ENCODE results near the gene LAIR2. TPM values are rescaled to one million over a fixed set of nuclear protein-coding genes. Genes with fewer than 3 reads are reported as not detected.

LAIR2 gene
- total RNA-seq, 2 experiments from 2014 or later, result 1.2 TPM; not detected in 1

DNA sequence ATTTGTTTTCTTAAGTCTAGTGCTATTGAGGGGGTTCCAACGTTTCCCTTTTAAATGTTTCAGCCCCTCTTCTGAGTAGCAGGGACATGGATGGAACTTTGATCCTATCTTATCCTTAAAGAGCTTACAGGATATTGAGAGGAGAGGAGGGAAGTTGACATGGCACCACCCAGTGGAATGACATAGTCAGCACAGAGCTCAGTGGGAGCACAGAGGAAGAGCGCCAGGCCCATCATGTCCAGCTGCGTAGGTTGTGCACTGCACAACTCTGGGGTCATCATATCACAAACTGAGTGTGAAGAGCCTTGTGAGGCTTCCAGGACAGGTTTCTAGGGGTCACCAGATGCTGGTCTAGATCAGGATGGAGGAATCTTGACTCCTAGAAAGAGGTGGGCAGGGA, 25.0 kb upstream of the LAIR2 start:
- H3K27ac ChIP-seq (ENCODE audit: low read depth in 1 of 2, low read length in 2 of 2), result no peak overlapping the region
- no peaks in the 10 kb centered on the region for H3K9me3 ChIP-seq (ENCODE audit: control insufficient read depth in 1 of 2, insufficient read depth in 1 of 2, low read length in 2 of 2)
- peaks cover 9% of the 10 kb centered on the region for H3K4me1 Mint-ChIP-seq (ENCODE audit: low read depth)
- ATAC-seq (ENCODE audit: poor library complexity) (no peak), DNase-seq (no peak)
- no peaks in the 10 kb centered on the region for H3K36me3 Mint-ChIP-seq (ENCODE audit: low read depth)
- TF ChIP-seq, protein P1, sequence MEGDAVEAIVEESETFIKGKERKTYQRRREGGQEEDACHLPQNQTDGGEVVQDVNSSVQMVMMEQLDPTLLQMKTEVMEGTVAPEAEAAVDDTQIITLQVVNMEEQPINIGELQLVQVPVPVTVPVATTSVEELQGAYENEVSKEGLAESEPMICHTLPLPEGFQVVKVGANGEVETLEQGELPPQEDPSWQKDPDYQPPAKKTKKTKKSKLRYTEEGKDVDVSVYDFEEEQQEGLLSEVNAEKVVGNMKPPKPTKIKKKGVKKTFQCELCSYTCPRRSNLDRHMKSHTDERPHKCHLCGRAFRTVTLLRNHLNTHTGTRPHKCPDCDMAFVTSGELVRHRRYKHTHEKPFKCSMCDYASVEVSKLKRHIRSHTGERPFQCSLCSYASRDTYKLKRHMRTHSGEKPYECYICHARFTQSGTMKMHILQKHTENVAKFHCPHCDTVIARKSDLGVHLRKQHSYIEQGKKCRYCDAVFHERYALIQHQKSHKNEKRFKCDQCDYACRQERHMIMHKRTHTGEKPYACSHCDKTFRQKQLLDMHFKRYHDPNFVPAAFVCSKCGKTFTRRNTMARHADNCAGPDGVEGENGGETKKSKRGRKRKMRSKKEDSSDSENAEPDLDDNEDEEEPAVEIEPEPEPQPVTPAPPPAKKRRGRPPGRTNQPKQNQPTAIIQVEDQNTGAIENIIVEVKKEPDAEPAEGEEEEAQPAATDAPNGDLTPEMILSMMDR (IDR thresholded peaks at IDR 0.05), result no peak
- H3K4me3 ChIP-seq (ENCODE audit: low read length), result no peak overlapping the region
- peaks cover 3 to 21% of the 10 kb centered on the region in 2 experiments for H3K27me3 ChIP-seq (ENCODE audit: control insufficient read depth in 1 of 2, insufficient read depth in 2 of 2, low read length in 2 of 2)
- peaks cover 52% of the 10 kb centered on the region for H3K27me3 Mint-ChIP-seq
- ChIA-PET CTCF (no interaction called here), POLR2A (no interaction called here)
- no peak overlapping the region for H3K27ac Mint-ChIP-seq
- H3K9me3 Mint-ChIP-seq, result no peaks in the 10 kb centered on the region
- no peaks in the 10 kb centered on the region for H3K36me3 ChIP-seq (ENCODE audit: insufficient read depth, low read length)
- no peak overlapping the region for H3K4me3 Mint-ChIP-seq
- peaks cover 10% of the 10 kb centered on the region for H3K4me1 ChIP-seq (ENCODE audit: insufficient read depth, low read length)
- intact Hi-C loops (cut with DNase I, micrococcal nuclease), result loop anchor here (1.0 kb wide), 2 partner anchors 198 to 199 kb away; no protein-coding TSS in a partner anchor

DNA sequence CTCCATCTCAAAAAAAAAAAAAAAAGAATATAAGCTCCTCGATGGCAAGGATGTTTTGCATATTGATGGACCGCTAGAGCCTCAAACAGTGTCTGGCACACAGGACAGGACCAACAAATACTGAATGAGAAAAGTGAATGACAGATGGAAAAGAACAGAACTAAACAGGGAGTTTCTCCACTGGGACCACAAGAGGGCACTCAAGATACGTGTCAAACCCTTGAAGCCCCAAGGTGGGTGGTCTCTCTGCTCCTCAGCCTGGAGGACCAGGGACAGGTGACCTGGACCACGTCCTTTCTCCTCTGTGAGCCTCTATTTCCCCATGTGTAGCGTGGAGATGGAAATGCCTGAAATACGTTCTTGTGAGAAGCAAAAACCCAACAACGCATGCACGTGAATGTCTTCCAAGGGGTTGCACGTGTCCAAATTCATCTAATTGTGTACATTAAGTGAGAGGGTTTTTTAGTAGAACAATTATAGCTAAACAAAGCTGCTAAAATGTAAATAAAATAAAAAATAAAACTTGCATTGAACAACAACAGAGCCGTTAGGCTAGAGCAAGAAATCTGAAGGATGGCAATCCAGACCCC, 23.9 kb upstream of the LAIR2 start:
- H3K4me1 ChIP-seq (ENCODE audit: insufficient read depth, low read length), result peaks cover 5% of the 10 kb centered on the region
- Mint-ChIP-seq H3K4me3 (no peak overlapping the region), H3K9me3 (no peaks in the 10 kb centered on the region), H3K4me1 (ENCODE audit: low read depth) (peaks cover 5% of the 10 kb centered on the region), H3K36me3 (ENCODE audit: low read depth) (no peaks in the 10 kb centered on the region), H3K27ac (no peak overlapping the region), H3K27me3 (peaks cover 49% of the 10 kb centered on the region)
- TF ChIP-seq, protein P1 (IDR thresholded peaks at IDR 0.05), result peak; percentile 66
- no peak overlapping the region for H3K4me3 ChIP-seq (ENCODE audit: low read length)
- intact Hi-C loops (cut with DNase I, micrococcal nuclease), result loop anchor here (1.0 kb wide), 2 partner anchors 197 to 198 kb away; no protein-coding TSS in a partner anchor
- no peaks in the 10 kb centered on the region for H3K36me3 ChIP-seq (ENCODE audit: insufficient read depth, low read length)
- H3K27ac ChIP-seq (ENCODE audit: low read depth in 1 of 2, low read length in 2 of 2), result no peak overlapping the region
- ChIA-PET CTCF (no interaction called here), POLR2A (no interaction called here)
- ATAC-seq (ENCODE audit: poor library complexity) (peak; percentile 44), DNase-seq (peak in 3 of 14 experiments; percentile 33 to 67 (median 66))
- peaks cover 3 to 14% of the 10 kb centered on the region in 2 experiments for H3K27me3 ChIP-seq (ENCODE audit: control insufficient read depth in 1 of 2, insufficient read depth in 2 of 2, low read length in 2 of 2)
- no peaks in the 10 kb centered on the region for H3K9me3 ChIP-seq (ENCODE audit: control insufficient read depth in 1 of 2, insufficient read depth in 1 of 2, low read length in 2 of 2)

- Mint-ChIP-seq H3K4me3 (no peak overlapping the region), H3K27ac (no peak overlapping the region), H3K36me3 (ENCODE audit: low read depth) (no peaks in the 10 kb centered on the region), H3K27me3 (peaks cover 47% of the 10 kb centered on the region), H3K9me3 (no peaks in the 10 kb centered on the region), H3K4me1 (ENCODE audit: low read depth) (peaks cover 5% of the 10 kb centered on the region)
- DNase-seq, result peak in 1 of 14 experiments; percentile 22
- H3K36me3 ChIP-seq (ENCODE audit: insufficient read depth, low read length), result no peaks in the 10 kb centered on the region
- no peaks in the 10 kb centered on the region for H3K9me3 ChIP-seq (ENCODE audit: control insufficient read depth in 1 of 2, insufficient read depth in 1 of 2, low read length in 2 of 2)
- peaks cover 3 to 8% of the 10 kb centered on the region in 2 experiments for H3K27me3 ChIP-seq (ENCODE audit: control insufficient read depth in 1 of 2, insufficient read depth in 2 of 2, low read length in 2 of 2)
- POLR2A ChIA-PET, result no interaction called here
- no peak for ATAC-seq (ENCODE audit: poor library complexity)
- intact Hi-C loops (cut with DNase I, micrococcal nuclease), result no loop called here
- peaks cover 5% of the 10 kb centered on the region for H3K4me1 ChIP-seq (ENCODE audit: insufficient read depth, low read length)
- H3K4me3 ChIP-seq (ENCODE audit: low read length), result no peak overlapping the region
- H3K27ac ChIP-seq (ENCODE audit: low read depth in 1 of 2, low read length in 2 of 2), result no peak overlapping the region
- CTCF ChIA-PET, result no interaction called here
- TF ChIP-seq, protein P1 (IDR thresholded peaks at IDR 0.05), result no peak
Observed at GRCh38 chr19:54480051-54480450, 22.6 kb upstream of the LAIR2 start.
